SJSA1 (cell line): Measurements from ENCODE around the gene SPATA18. TPM values are rescaled to one million over a fixed set of nuclear protein-coding genes. Genes with fewer than 3 reads are reported as not detected.

ENCODE experiments used
- DNase-seq, 2 experiments: peaks; one replicate each; pipeline ENCODE4 v3.0.0-alpha.2; 2015 to 2020; ENCODE audit warnings: low spot score in 2 of 2, low read depth in 1 of 2
- H3K27ac ChIP-seq: fragments of 250-450 bp; sonication (Bioruptor Pico); 2 replicates; pipeline ENCODE4 v1.5.1; 2020; ENCODE audit warnings: mild to moderate bottlenecking, moderate library complexity
- H3K27me3 ChIP-seq: fragments of 250-450 bp; sonication (Bioruptor Pico); replicated peaks from 2 replicates; pipeline ENCODE4 v1.5.1; 2020; ENCODE audit warnings: mild to moderate bottlenecking, moderate library complexity
- H3K36me3 ChIP-seq: fragments of 250-450 bp; sonication (Bioruptor Pico); 2 replicates; pipeline ENCODE4 v1.5.1; 2020; ENCODE audit warnings: mild to moderate bottlenecking
- H3K4me1 ChIP-seq: fragments of 250-450 bp; sonication (Bioruptor Pico); replicated peaks from 2 replicates; pipeline ENCODE4 v1.6.1; 2021; ENCODE audit warnings: mild to moderate bottlenecking
- H3K4me3 ChIP-seq: fragments of 250-450 bp; sonication (Bioruptor Pico); 2 replicates; pipeline ENCODE4 v1.5.1; 2020; ENCODE audit warnings: mild to moderate bottlenecking
- H3K9me3 ChIP-seq: fragments of 250-450 bp; sonication (Bioruptor Pico); replicated peaks from 2 replicates; pipeline ENCODE4 v1.5.1; 2020; ENCODE audit warnings: mild to moderate bottlenecking
- total RNA-seq: library from RNA; depleted of rRNA; stranded (reverse); fragments of >200 nt; shearing (Covaris generic); gene quantifications from 2 replicates; pipeline ENCODE4 v1.2.3, GENCODE V29; 2014

Gene SPATA18
- total RNA-seq, 1 experiment from 2014 or later = 0.11 TPM

DNA sequence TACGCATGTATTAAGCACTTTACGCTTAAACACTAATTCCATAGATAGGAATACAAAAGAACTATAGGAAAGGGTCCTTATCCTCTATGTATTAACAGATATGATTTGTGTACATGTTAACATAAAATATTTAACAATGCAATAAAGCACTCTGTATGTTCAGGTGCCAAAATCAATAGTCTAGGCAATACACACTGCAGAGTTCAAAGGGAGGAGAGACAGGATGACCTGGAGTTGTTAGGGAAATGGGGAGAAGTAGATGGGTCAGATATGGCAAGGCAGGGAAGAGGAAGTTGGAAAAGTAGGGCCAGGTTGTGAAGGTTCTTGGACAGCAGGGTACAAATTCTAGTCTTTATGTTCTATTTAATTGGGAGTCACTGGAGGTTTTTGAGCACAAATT lies 15.9 kb upstream of the SPATA18 start:
- Histone ChIP-seq H3K27me3 (no peaks in the 10 kb centered on the region; the same call in 1 of the 2 replicates), H3K4me3 (no peak overlapping the region), H3K9me3 (0 out of 2 replicates have a peak, but pooled peaks cover 5% of the 10 kb centered on the region), H3K27ac (no peak overlapping the region), H3K4me1 (peaks cover 13% of the 10 kb centered on the region), H3K36me3 (peaks cover 39% of the 10 kb centered on the region)
- DNase-seq = no peak

DNA sequence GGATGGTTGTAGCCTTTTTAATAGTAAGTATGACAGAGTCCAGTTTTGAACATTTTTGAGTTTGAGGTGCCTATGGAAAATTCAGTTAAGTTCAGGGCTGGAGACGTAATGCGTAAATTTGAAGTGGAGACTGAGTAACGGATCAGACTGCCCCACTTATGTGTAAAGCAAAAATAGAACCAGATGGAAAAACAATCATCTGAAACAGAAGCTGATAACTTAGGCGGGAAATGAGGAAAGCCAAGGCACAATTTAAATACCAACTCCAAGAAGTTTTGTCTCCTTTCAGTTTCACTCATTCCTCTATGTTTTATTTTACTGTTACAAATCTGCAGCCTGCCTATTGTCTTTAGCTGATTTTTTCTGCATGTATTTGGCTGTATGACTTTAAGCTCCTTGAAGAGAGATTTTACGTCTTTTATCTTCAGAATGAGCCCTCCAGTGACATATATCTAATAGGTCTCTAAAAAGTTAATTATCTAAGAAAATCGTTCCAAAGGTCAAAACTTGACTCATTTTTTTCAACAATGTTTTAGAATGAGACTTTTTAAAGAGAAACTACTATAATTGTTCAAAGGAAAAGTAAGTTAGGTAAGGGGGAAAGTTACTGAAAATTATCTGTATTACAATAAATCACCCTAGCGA lies 14.1 kb upstream of the SPATA18 start:
- peaks cover 6% of the 10 kb centered on the region for H3K27me3 ChIP-seq
- peak overlapping the region; percentile 65 for H3K4me3 ChIP-seq
- peaks cover 24% of the 10 kb centered on the region for H3K36me3 ChIP-seq
- H3K27ac ChIP-seq = no peak overlapping the region
- H3K9me3 ChIP-seq = 0 out of 2 replicates have a peak, but pooled peaks cover 5% of the 10 kb centered on the region
- no peak for DNase-seq
- H3K4me1 ChIP-seq = peaks cover 13% of the 10 kb centered on the region

DNA sequence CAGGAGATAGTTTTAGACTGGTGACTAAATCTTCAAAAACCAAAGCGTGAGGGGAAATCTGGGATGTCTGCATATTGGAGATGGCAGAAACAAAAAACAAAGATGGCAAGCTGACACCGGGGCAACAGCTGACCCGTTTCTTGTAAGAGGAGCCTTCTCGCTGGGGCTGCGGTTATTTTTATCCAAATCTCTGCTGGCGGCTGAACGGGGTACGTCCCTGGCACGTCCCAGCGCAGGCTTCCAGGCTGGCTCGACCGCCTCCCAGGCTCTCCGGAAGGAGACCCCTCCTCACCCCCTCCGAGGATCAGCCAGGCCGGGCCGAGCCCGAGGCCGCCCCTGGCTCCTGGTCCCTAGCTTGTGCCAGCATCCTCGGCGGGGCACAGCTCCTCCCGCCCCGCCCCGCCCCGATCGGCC lies 13.4 kb upstream of the SPATA18 start:
- DNase-seq = peak; percentile 47 to 49
- H3K4me1 ChIP-seq = peaks cover 13% of the 10 kb centered on the region
- H3K36me3 ChIP-seq = peaks cover 19% of the 10 kb centered on the region
- H3K27me3 ChIP-seq = peaks cover 8% of the 10 kb centered on the region
- H3K27ac ChIP-seq = no peak overlapping the region
- H3K9me3 ChIP-seq = 0 out of 2 replicates have a peak, but pooled peaks cover 5% of the 10 kb centered on the region
- H3K4me3 ChIP-seq = peak overlapping the region; percentile 65

- DNase-seq = peak; percentile 37 to 65
- Histone ChIP-seq H3K27me3 (peaks cover 10% of the 10 kb centered on the region), H3K36me3 (peaks cover 17% of the 10 kb centered on the region), H3K27ac (no peak within 1 kb of the TSS), H3K4me1 (peaks cover 13% of the 10 kb centered on the region), H3K9me3 (0 out of 2 replicates have a peak, but pooled peaks cover 5% of the 10 kb centered on the region), H3K4me3 (peak within 1 kb of the TSS; percentile 65)
Measured at GRCh38 chr4:52038103-52038912, 12.8 kb upstream of the SPATA18 start, which contains the start of gene SGCB. Gene SGCB, minus strand, starts transcription at chr4:52038299. Its CDS starts 40 bp downstream, at chr4:52038259.

- Histone ChIP-seq H3K9me3 (no peaks in the 10 kb centered on the region), H3K27ac (no peak overlapping the region), H3K4me1 (no peaks in the 10 kb centered on the region), H3K4me3 (no peak overlapping the region), H3K36me3 (no peaks in the 10 kb centered on the region), H3K27me3 (peaks cover 28% of the 10 kb centered on the region)
- no peak for DNase-seq
Measured at GRCh38 chr4:52045028-52045427, 6.1 kb upstream of the SPATA18 start.

- 0 out of 2 replicates have a peak, but pooled peaks cover 6% of the 10 kb centered on the region for H3K9me3 ChIP-seq
- H3K36me3 ChIP-seq = no peaks in the 10 kb centered on the region
- peaks cover 49% of the 10 kb centered on the region for H3K27me3 ChIP-seq
- no peak for DNase-seq
- no peak overlapping the region for H3K27ac ChIP-seq
- H3K4me1 ChIP-seq = peaks cover 12% of the 10 kb centered on the region
- H3K4me3 ChIP-seq = no peak overlapping the region
Measured at GRCh38 chr4:52049266-52049665, 1.8 kb upstream of the SPATA18 start.

GRCh38 chr4:52051615-52052474 lies 741 bp downstream of the SPATA18 start:
- Histone ChIP-seq H3K4me1 (peaks cover 12% of the 10 kb centered on the region), H3K4me3 (peak overlapping the region; percentile 37), H3K36me3 (no peaks in the 10 kb centered on the region), H3K9me3 (0 out of 2 replicates have a peak, but pooled peaks cover 6% of the 10 kb centered on the region), H3K27me3 (peaks cover 52% of the 10 kb centered on the region), H3K27ac (no peak overlapping the region)
- peak; percentile 46 to 63 for DNase-seq

DNA sequence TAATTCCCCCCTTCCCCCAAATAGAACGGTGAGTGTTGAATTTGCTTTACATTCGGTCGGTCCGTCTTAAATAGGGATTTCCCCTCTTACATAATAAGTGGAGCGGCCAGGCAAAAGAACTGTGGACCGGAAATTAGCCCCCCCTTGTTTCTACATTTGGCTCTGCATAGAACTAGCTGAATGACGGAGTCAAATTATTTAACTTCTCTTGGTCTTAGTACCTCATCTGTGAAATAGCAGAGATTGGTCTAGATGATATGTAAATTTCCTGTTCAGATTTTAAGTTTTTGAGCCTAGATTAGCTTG lies 1.3 kb downstream of the SPATA18 start:
- peaks cover 52% of the 10 kb centered on the region for H3K27me3 ChIP-seq

DNA sequence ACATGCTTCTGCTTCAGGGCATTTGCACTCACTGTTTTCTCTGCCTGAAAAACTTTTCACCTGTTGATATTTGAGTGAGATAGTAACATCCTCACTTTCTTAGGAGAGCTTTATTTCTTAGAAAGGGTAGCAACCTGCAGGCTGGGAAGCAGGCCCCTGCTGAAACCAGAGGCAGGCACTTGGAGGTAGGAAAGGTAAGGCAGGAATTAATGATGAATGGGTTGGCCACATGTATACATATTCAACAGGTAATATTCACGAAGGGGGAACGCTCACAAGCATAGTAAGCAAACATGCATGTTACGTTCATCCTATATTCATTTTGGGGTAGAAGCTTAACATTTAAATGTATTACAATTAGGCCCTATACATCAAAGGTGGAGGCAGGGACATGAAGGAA lies 3.1 kb downstream of the SPATA18 start:
- H3K36me3 ChIP-seq = no peaks in the 10 kb centered on the region
- H3K9me3 ChIP-seq = 0 out of 2 replicates have a peak, but pooled peaks cover 6% of the 10 kb centered on the region
- DNase-seq = no peak
- H3K4me1 ChIP-seq = peaks cover 12% of the 10 kb centered on the region
- no peak overlapping the region for H3K4me3 ChIP-seq
- H3K27me3 ChIP-seq = peaks cover 50% of the 10 kb centered on the region
- H3K27ac ChIP-seq = no peak overlapping the region

More for the DNA sequence above, 1.3 kb downstream of the SPATA18 start:
- H3K4me1 ChIP-seq = peaks cover 12% of the 10 kb centered on the region
- no peak for DNase-seq
- no peak overlapping the region for H3K4me3 ChIP-seq
- 0 out of 2 replicates have a peak, but pooled peaks cover 6% of the 10 kb centered on the region for H3K9me3 ChIP-seq
- H3K36me3 ChIP-seq = no peaks in the 10 kb centered on the region
- H3K27ac ChIP-seq = no peak overlapping the region

- H3K36me3 ChIP-seq = no peaks in the 10 kb centered on the region
- no peak for DNase-seq
- peaks cover 27% of the 10 kb centered on the region for H3K27me3 ChIP-seq
- H3K4me1 ChIP-seq = no peaks in the 10 kb centered on the region; the same call in 1 of the 2 replicates
- no peak overlapping the region for H3K27ac ChIP-seq
- H3K4me3 ChIP-seq = no peak overlapping the region
- no peaks in the 10 kb centered on the region for H3K9me3 ChIP-seq
Measured at GRCh38 chr4:52057196-52057595, 6.1 kb downstream of the SPATA18 start.

GRCh38 chr4:52058275-52058674 lies 7.2 kb downstream of the SPATA18 start:
- H3K4me3 ChIP-seq = no peak overlapping the region
- H3K36me3 ChIP-seq = no peaks in the 10 kb centered on the region
- no peak for DNase-seq
- H3K27ac ChIP-seq = no peak overlapping the region
- H3K4me1 ChIP-seq = no peaks in the 10 kb centered on the region
- no peaks in the 10 kb centered on the region for H3K9me3 ChIP-seq
- H3K27me3 ChIP-seq = peaks cover 24% of the 10 kb centered on the region

- no peaks in the 10 kb centered on the region for H3K36me3 ChIP-seq
- H3K27ac ChIP-seq = no peak overlapping the region
- peaks cover 21% of the 10 kb centered on the region for H3K27me3 ChIP-seq
- no peak overlapping the region for H3K4me3 ChIP-seq
- H3K4me1 ChIP-seq = no peaks in the 10 kb centered on the region; the same call in 1 of the 2 replicates
- no peaks in the 10 kb centered on the region for H3K9me3 ChIP-seq
- no peak for DNase-seq
Measured at GRCh38 chr4:52059372-52059771, 8.3 kb downstream of the SPATA18 start.

- no peak overlapping the region for H3K27ac ChIP-seq
- no peaks in the 10 kb centered on the region for H3K9me3 ChIP-seq
- H3K27me3 ChIP-seq = no peaks in the 10 kb centered on the region; the same call in none of the 2 replicates
- DNase-seq = no peak
- peaks cover 5% of the 10 kb centered on the region; the same call in 1 of the 2 replicates for H3K4me1 ChIP-seq
- H3K4me3 ChIP-seq = no peak overlapping the region
- H3K36me3 ChIP-seq = no peaks in the 10 kb centered on the region
Measured at GRCh38 chr4:52069571-52069970, 18.5 kb downstream of the SPATA18 start.
